Stimulated activated CD8-positive, alpha-beta memory T cell treated with anti-CD3 and anti-CD28 coated beads, Interleukin-2, amount 100 ng/mL, for 1 hour (primary cell): ENCODE results near the gene PNKP.

Experiments
- DNase-seq, 2 donors: peaks; one replicate each; pipeline ENCODE4 v3.0.0-alpha.2; 2020; ENCODE audit warnings: low read depth in 2 of 2

PNKP gene

DNA sequence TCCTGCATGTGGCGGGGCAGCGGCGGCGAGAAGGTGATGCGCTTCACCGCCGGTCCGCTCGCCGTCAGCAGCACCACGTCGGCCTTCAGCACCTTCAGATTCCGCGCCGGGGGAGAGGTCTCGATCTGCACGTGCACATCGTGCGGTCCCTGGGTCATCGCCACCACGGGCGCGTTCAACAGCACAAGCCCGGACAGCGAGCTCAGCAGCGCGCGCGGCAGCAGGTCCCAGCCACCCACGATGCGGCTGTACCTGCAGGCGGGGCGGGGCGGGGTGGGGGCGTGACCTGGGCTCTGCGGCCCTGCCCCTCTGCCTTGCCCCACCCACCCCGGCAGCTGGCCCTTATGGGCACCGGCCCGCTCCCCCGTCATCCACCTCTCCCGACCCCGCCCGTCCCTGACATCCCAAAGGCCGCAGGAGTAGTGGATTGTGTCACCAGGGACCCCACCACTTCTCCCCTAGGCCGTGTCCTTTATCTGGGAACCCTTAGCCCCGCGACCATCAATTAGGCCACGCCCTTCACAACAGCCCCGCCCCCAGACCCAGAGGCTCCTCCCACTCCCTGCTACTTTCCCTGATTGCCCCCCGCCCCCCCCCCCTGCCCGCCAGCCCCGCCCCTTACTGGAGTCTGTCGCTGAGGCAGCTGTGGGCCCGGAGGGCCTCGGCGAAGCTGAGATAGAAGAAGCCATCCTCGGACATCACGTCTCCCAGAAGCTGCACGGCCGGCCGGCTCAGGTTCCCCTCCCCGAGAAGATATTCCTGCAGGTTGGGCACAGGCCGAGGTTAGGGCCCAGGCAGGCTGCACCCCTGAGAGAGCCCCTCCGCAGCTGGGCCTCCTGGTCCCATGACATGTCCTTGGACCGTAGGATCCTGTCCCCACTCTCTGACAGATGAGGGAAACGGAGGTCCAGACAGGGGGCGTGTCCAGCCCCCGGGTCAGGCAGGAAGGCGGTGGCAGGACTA lies 23.3 kb upstream of the PNKP start:
- DNase-seq, result peak; percentile 27 to 43

DNA sequence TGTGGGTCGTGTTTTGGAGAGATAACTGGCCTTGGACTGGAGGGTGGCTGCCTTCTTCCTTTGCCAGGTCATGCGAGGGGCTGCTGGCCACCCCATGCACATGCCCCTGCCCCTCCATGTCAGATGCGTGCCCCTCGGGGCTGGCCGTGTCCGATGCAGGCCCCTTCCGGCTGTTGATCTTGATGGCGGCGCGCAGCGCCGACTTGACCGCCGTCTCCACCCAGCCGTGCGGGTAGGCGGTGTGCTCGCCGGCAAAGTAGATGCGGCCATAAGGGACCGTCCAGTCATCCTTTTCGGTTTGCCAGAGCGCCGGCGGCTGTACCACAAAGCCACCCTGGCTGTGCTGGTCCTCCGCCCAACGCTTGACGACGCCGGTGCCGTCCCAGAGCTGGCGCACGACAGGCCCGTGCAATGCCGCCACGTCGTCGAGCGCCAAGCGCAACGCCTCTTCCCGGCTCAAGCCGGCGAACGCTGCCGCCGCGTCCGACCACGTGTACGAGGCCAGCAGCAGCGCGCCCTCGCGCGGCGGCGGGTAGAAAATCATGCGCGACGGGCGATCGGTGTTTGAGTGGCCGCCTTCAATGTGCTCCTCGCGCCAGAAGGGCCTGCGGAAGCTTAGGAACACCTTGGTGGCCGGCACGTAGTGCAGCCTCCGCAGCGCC lies 22.4 kb upstream of the PNKP start:
- peak; percentile 38 to 51 for DNase-seq

DNA sequence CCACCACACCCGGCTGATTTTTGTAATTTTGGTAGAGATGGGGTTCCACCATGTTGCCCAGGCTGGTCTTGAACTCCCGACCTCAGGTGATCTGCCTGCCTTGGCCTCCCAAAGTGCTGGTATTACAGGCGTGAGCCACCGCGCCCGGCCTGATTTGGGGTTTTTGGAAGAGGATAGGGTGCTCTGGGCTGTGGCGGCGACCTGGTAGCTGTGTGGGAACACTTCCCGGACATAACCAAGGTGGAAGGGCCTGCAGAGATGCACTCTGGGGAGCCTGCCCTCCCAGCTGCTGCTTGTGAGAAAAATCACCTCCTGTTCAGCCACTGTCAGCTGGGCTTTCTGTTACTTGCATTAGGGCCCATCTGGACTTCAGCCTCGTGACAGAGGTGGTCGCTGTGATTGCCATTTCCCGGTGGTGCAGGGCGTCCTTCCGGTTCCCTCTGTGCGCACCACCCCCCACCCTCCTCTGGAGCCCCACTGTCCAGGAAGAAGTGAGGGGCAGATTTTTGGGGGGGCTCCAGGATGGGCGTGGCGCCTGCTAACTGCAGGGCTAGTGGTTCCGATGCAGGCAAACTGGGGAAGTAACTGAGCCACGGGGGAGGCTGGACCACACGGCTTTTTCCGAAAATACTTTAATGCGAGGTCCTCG lies 21.8 kb upstream of the PNKP start:
- DNase-seq, result no peak

DNA sequence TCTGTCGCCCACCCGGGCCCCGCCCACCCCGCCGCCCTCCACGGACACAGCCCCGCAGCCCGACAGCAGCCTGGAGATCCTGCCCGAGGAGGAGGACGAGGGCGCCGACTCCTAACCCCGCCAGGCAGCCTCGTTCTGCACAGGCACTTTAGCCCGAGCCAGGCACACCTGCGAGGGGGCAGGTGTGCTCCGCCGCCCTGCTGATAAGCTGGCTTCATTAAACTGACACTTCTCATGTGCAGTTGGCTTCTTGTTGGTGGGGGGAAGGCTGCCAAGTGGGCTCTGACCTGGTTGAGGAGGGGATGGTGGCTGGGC lies 21.1 kb upstream of the PNKP start:
- no peak for DNase-seq

DNA sequence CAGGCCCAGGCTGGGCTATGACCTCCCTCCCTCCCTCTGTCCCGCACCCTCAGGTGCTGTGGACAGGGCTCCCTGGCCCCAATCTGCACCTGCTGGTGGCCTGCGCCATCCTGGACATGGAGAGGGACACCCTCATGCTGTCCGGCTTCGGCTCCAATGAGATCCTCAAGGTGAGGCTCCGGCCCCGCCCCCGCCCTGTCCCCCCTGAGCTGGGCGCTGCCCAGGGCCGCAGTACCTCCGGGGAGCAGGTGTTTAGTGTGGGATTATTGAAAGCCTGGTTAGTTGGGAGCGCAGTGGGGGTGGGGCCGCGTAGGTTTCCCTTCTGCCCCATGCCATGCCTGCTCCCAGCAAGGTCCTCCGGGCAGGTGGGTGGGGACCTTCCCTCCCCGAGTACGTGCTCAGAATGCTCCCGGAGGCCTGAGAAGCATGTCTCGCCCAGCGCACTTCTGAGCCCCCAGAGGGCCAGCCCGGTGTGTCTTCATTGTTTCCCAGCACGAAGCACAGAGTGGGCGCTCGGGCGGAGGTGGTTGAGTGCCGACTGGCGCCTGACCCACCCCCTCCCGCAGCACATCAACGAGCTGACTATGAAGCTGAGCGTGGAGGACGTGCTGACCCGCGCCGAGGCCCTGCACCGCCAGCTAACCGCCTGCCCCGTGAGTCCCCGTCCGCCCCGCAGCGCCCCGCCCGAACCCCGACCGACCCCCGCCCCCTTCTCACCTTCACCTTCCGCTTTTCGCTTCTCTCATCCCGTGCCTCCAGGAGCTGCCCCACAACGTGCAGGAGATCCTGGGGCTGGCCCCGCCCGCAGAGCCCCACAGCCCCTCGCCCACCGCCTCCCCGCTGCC lies 20.5 kb upstream of the PNKP start:
- DNase-seq, result no peak

DNA sequence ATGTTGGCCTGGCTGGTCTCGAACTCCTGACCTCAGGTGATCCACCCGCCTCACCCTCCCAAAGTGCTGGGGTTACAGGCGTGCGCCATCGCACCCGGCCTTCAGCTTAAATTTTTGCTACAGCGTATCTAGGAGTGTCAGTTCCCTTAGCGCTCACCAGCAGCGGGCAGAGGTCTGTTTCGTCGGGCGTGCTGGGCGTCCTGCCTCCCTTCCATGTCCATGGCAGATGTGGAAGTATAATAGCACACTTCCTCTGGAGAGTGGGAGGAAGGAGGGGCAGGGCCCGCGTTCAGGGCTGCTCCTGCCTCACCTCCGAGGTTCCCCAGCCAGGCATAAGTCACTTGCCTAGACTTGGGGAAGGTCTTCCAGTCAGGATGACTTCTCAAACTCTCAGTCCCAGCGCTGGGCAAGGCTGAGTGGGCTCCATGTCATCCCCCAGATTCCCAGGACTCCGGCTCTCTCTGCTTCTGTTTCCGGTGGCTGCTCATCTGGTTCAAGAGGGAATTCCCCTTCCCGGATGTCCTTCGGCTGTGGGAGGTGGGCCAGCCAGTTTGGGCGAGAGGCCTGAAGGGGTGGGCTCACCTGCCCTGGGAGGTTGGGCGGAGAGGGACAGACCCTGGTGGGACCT lies 19.8 kb upstream of the PNKP start:
- no peak for DNase-seq

DNA sequence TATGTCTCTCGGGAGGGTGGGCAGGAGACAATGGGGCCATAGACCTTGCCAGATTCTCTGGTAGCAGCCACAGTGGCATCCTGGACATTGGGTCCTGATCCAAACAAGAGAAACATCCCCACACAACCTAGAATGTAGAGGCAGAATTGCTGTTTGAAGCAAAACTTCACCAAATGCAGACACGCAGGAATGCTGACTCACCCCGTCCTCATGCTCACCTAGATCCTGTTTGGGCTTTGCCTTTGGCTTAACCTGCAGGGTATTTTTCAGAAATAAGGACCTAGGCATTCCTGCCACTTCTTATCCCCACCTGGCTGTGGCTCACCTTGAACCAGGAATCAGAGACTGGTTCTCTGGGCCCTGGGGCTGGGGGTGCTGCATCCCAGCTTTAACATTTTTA lies 17.4 kb upstream of the PNKP start:
- DNase-seq, result no peak

DNA sequence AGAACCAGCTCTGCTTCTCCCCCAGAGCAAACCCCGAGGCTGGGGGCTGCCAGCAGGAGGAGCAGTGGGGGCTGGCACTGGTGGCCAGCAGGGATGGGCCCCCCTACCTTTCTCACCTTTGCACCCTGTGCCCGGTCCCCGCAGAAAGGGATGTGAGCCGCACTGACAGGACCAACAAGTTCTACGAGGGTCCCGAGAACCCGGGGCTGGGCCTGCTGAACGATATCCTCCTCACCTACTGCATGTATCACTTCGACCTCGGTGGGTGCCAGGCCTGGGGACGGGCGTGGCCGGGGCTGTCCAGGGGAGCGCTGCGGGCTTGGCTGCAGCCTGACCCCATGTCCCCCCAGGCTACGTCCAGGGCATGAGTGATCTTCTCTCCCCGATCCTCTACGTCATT lies 16.7 kb upstream of the PNKP start:
- DNase-seq, result no peak

DNA sequence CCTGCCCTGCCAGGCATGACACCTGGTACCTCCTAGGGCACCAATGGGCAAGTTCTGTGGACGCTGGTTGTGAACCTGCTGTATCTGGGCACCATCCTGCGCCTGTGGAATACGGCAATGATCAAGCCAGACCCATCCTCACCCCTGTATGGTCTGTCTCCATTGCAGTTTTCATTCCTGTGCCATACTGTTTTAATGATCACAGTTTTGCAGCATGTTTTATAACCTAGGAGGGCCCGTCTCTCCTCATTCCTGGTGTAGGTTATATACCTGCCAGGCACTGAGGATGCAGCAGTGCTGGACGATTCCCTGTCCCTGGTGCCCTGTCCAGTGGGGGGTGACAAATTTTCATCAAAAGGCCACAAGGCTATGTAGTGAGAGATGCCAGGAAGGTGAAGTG lies 15.7 kb upstream of the PNKP start:
- DNase-seq, result no peak

DNA sequence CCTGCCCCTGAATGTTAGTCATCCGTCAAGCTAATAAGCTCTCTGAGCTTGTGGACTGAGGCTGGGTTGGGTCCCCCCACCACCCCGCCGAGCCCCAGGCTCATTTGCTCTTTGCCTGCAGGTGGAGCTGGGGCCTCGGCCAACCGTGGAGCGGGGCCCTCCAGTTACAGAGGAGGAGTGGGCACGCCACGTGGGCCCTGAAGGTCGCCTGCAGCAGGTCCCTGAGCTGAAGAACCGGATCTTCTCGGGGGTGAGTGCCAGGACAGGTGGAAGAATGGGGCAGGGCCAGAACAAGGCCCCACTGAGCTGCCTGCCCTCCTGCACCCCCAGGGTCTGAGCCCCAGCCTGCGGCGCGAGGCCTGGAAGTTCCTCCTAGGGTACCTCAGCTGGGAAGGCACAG lies 15.3 kb upstream of the PNKP start:
- DNase-seq, result no peak

DNA sequence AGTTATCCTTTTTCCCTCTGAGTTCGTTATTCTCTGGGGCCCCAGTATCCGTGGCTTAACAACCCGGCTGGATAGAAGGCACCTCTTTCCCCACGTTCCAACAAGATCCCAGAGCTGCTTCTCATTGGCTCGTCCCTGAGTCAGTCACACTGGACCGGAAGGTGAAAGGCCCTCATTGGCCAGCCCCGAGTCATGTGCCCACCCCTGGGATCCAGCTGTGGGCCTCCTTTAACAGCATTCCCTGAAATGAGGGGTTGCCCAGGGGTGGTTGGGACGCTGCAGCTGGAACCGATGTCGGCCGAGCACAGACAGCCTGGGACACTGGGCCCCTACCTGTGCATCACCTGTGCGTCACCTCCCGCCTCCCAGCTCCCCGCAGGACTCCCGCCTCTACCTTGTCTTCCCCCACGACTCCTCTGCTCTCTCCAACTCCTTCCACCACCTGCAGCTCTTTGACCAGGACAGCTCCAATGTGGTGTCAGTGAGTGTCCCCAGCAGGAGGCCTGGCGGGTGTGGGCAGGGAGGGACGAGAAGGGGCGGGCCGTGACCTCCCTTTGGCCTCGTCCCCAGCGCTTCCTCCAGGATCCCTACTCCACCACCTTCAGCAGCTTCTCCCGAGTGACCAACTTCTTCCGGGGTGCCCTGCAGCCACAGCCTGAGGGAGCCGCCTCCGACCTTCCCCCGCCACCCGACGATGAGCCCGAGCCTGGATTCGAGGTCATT lies 14.5 kb upstream of the PNKP start:
- DNase-seq, result no peak

DNA sequence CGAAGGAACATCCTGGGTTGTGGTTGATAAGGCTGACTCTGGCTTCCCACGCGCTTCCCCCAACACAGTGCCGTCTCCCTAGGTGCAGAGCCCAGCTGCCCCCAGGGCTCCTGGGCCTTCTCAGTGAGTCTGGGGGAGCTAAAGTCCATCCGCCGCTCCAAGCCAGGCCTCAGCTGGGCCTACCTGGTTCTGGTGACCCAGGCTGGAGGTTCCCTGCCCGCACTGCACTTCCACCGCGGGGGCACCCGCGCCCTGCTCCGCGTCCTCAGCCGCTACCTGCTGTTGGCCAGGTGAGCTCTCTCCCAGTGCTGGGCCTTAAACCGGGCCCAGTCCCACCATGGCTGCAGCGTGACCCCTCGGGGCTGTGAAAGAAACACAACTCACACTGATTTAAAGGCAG lies 13.8 kb upstream of the PNKP start:
- no peak for DNase-seq

DNA sequence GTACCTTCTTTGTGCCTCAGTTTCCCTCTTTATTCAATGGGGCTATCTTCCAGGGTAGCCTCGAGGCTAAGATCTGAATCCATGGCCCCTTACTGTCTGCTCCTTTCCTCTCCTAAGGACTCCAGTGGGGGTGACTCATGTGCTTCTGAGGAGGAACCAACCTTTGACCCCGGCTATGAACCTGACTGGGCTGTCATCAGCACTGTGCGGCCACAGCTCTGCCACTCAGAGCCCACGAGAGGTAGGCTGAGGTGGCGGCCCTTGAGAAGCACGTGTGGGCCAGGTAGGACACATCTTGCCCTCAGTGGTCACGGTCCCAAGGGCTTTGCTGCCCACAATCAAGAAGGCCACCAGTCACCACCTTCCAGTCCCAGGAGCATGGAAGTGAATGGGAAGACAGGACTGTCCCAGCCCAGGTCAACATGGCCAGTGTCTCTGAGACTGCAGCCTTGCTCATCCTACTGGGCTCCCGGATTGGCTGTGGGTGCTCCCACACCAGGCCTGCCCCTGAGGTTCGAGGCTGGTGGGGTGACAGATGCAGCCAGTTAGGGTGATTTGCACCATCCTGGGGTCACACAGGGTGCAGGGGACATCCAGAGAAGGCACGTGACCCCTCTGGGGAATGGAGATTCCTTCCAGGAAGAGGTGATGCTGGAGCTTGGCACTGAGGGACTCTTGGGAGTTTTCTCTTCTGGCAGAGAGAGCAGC lies 12.9 kb upstream of the PNKP start:
- no peak for DNase-seq

DNA sequence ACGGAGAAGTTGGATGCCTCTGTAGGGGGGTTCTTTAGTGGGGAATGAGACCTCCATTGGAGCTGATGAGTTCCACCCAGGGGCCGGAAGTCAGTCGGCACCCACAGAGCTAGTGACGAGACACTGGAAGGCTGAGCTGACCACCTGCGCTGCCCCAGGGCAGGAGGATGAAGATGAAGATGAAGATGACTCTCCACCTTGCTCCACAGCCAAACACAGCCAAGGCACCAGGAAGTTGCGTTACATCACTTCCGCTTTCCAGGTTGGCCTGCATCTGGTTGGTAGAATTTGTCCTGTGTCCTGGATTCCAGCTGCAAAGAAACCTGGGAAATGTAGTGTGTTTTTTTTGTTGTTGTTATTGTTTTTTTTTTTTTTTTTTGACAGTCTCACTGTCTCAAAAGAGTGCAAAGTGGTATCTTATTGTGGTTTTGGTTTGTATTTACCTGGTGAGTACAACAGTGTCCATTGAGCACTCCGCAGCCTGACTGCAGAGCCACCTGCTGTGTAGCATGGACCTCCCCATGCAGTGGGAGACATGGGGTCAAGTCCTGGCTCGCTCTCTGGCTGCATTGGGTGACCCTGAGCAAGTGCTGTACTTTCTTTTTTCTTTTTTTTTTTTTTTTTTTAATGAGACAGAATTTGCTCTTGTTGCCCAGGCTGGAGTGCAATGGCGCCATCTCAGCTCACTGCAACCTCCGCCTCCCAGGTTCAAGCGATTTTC lies 12.0 kb upstream of the PNKP start:
- no peak for DNase-seq

DNA sequence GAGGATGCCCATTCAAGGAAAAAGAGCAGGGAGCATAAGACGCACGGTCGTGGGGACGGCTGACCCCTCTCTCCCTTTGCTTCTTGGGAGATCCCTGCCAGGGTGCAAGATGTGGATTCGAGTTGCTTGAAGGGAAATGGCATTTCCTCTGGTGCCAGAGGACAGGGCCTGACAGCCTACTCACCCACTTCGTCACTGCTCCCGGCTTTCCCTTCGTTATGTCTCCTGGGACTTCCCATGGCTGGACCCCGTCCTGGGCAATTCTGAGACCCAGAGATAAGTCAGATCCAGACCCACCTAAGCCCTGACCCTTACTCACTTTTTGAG lies 11.3 kb upstream of the PNKP start:
- no peak for DNase-seq

DNA sequence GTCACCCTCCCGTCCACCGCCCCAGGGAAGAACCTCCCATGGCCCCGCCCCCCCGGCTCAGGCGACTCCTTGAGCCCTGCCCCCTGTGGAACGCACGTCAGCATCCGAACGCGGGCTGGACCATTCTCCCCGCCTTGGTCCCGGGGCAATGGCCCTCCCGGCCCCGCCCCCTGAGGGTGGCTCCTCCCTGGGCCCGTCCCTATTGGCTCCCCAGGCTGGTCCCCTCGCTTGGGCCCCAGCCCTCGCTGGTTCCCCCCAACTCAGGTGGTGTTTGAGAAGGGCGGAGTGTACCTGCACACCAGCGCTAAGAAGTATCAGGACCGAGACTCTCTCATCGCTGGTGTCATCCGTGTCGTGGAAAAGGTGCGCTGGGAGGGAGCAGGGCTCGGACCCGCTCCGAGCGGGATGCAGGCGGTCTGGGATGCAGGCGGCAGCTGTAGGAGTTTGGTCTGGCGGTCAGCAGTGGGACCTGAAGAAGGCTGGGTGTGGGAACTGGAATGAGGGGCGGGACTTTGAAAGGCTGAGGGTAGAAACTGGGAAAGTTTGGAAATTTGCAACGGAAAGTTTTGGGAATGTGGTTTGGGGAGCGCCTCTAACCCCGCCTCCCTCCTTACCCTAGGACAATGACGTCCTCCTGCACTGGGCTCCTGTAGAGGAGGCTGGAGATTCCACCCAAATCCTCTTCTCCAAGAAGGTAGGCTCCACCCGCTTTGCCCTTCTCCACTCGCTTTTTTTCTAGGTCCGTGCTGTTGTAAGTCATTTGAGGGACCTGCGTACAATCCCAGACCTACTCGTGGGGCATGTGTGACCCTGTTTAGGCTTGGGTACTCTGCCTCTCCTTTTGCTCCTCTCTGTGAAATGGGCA lies 10.7 kb upstream of the PNKP start:
- DNase-seq, result peak; percentile 93 to 97

DNA sequence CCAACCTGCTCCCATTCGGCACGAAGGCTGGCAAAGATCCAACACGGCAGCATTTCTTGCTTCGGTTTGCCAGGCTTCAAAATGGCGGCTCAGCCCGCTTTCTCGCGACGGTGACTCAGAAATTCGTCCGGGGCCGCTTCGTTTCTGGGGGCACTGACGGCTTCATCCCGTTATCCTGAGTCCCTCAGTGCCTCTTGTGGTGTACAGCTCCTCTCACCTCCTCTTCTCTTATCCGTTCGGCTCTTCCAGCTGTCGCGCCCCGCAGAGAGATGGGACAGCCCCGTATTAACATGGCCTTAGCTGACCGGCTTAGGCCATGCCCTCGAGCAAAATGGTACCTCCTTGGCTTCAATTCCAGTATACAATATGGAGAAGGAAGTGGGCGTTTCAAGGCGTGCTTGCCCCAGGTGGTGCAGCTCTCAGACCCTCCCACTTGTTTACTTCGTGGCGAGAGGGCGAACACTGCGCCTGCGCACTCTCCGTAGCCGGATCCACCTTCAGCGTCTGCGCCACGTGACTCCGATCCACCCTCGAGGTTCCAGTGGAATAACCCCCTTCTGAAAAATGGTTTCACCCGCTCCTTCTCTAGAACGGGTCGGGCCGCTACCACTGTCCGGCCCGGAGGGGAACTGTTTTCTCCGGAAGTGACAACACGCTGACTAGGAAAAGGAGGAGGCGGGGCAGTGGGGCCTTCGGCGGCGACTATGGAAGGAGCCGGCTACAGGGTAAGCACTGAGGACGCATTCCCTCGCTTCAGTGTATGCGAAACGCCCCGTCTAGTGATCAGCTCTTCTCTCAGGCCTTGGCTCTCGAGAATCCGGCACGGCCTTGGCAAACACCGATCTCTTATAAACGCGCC lies 9.9 kb upstream of the PNKP start, which contains the start of the genes AKT1S1 and TBC1D17:
TSS of gene AKT1S1 (minus strand) at position 336 of the 859 bp plus-strand sequence. CDS start 4,060 bp downstream, outside the sequence.
TSS of gene TBC1D17 (plus strand) at position 683 of the 859 bp plus-strand sequence. CDS start at position 705, 22 bp downstream.
- peak; percentile 98 for DNase-seq
